ENCODE measurements around the gene FKBP9. TPM values are rescaled to one million over a fixed set of nuclear protein-coding genes. Genes with fewer than 3 reads are reported as not detected.

FKBP9 gene
- total RNA-seq, 1 experiment from 2014 or later, result 155 TPM

DNA sequence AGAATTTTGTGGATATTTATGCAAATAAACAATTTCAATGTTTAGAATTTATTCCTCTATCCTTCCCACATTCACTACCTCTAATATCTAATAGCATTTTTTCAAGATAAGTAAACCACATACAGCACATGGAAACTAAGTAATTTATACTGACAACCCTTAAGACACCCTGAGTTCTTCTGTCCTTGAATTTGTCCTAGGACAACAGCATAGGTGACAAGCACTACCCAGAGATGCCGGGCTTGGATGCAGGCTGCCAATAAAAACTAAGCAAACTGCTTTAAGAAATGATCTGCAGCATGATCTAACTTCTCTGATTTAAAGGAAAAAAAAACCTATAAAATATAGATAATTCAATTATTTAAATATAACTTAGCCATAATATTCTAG, 82.7 kb downstream of the FKBP9 start:
- CTCF ChIA-PET, result interaction anchor here (1.1 to 1.7 kb wide), 2 partner anchors 10 to 193 kb away, joined by 3 to 9 read pairs; no protein-coding TSS in a partner anchor
- POLR2A ChIA-PET (ENCODE audit: unreplicated experiment), result interaction anchor here (0.6 to 1.2 kb wide), 3 partner anchors 10 to 82 kb away, joined by 3 to 9 read pairs (median 4); no protein-coding TSS in a partner anchor
- peak overlapping the region; percentile 48 for H3K4me2 ChIP-seq
- H2AFZ ChIP-seq, result no peak overlapping the region
- no peaks in the 10 kb centered on the region for H3K27me3 ChIP-seq (ENCODE audit: insufficient read depth, low read depth)
- no TSS peak for BruUV-seq (replicated peaks)
- TF ChIP-seq EZH2 (IDR thresholded peaks at IDR 0.05; ENCODE audit: low read depth), result no peak
- TF ChIP-seq, protein P1, sequence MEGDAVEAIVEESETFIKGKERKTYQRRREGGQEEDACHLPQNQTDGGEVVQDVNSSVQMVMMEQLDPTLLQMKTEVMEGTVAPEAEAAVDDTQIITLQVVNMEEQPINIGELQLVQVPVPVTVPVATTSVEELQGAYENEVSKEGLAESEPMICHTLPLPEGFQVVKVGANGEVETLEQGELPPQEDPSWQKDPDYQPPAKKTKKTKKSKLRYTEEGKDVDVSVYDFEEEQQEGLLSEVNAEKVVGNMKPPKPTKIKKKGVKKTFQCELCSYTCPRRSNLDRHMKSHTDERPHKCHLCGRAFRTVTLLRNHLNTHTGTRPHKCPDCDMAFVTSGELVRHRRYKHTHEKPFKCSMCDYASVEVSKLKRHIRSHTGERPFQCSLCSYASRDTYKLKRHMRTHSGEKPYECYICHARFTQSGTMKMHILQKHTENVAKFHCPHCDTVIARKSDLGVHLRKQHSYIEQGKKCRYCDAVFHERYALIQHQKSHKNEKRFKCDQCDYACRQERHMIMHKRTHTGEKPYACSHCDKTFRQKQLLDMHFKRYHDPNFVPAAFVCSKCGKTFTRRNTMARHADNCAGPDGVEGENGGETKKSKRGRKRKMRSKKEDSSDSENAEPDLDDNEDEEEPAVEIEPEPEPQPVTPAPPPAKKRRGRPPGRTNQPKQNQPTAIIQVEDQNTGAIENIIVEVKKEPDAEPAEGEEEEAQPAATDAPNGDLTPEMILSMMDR (conservative IDR thresholded peaks at IDR 0.05), result no peak
- peaks cover 5% of the 10 kb centered on the region; the same call in 1 of the 2 replicates for H3F3A ChIP-seq (ENCODE audit: insufficient read depth, low read depth)
- DNase-seq, result no peak
- no peaks in the 10 kb centered on the region for H3K9me2 ChIP-seq (ENCODE audit: insufficient read depth)
- 0 out of 2 replicates have a peak, but pooled peaks cover 4% of the 10 kb centered on the region for H3K36me3 ChIP-seq (ENCODE audit: low read depth)
- intact Hi-C loops (cut with micrococcal nuclease; ENCODE audit: unreplicated experiment), result loop anchor here (1.0 to 10.0 kb wide), 5 partner anchors 23 to 545 kb away; partner anchors contain the start of genes AVL9, FKBP9, KBTBD2 and LSM5
- peaks cover 91% of the 10 kb centered on the region for H3K79me2 ChIP-seq (ENCODE audit: low read depth)
- H3K9me3 ChIP-seq (ENCODE audit: insufficient read depth, low read depth), result no peaks in the 10 kb centered on the region; the same call in 1 of the 2 replicates
- peak overlapping the region; percentile 25; the same call in 1 of the 2 replicates for H3K4me3 ChIP-seq
- H3K4me1 ChIP-seq (replicated peaks; ENCODE audit: insufficient read depth), result peaks cover 22% of the 10 kb centered on the region
- H4K20me1 ChIP-seq (ENCODE audit: insufficient read depth), result peaks cover 16% of the 10 kb centered on the region
- no peak overlapping the region for H3K27ac ChIP-seq

DNA sequence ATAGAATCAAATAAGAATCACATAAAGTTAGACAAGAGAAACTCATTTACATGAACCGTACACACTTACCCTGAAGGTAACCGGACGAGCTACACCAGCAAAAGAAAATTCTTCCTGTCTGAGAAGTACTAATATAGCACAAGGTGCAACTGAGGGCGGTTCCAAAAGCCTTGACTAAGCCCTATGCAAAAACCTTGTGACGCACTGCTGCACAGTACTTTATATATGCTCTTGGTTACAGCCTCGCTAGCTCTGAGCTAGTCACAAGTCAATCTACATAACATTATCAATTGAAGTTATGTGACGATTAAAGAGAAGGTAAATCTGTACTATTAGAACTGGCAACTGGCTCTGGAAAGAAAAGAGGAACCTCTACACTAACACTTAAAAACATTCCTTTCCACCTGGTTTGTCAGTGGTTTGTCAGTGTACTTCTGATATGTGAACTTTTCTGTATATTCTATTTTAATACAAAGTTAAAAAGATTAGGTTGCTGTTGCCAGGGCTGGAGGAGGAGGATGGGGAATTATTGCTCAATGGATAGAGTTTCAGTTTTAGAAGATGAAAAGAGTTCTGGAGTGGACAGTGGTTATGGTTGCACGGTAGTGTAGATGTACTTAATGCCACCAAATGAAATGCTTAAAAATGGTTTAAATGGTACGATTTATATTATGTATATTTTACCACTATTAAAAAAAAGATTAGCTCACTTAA, 83.7 kb downstream of the FKBP9 start:
- no peak overlapping the region for H3K4me3 ChIP-seq
- POLR2A ChIA-PET (ENCODE audit: unreplicated experiment), result interaction anchor here (0.5 to 1.2 kb wide), 10 partner anchors 9 to 149 kb away, joined by 3 to 23 read pairs (median 5); partner anchors contain the start of gene KBTBD2
- no peaks in the 10 kb centered on the region for H3K27me3 ChIP-seq (ENCODE audit: insufficient read depth, low read depth)
- no peaks in the 10 kb centered on the region; the same call in 1 of the 2 replicates for H3F3A ChIP-seq (ENCODE audit: insufficient read depth, low read depth)
- H4K20me1 ChIP-seq (ENCODE audit: insufficient read depth), result peaks cover 19% of the 10 kb centered on the region
- peak overlapping the region; percentile 6; the same call in 1 of the 2 replicates for H3K27ac ChIP-seq
- no peaks in the 10 kb centered on the region for H3K9me2 ChIP-seq (ENCODE audit: insufficient read depth)
- H3K79me2 ChIP-seq (ENCODE audit: low read depth), result peaks cover 93% of the 10 kb centered on the region
- no peaks in the 10 kb centered on the region; the same call in 1 of the 2 replicates for H3K9me3 ChIP-seq (ENCODE audit: insufficient read depth, low read depth)
- intact Hi-C loops (cut with micrococcal nuclease; ENCODE audit: unreplicated experiment), result loop anchor here (2.0 to 10.0 kb wide), 4 partner anchors 22 to 546 kb away; partner anchors contain the start of genes AVL9, KBTBD2, LSM5 and NT5C3A
- peaks cover 27% of the 10 kb centered on the region for H3K4me1 ChIP-seq (replicated peaks; ENCODE audit: insufficient read depth)
- no peak overlapping the region for H2AFZ ChIP-seq
- H3K4me2 ChIP-seq, result peak overlapping the region; percentile 39
- H3K36me3 ChIP-seq (ENCODE audit: low read depth), result no peaks in the 10 kb centered on the region
- TSS peak; percentile 80 for BruUV-seq (replicated peaks)
- TF ChIP-seq, protein P1 (conservative IDR thresholded peaks at IDR 0.05), result no peak
- TF ChIP-seq EZH2 (IDR thresholded peaks at IDR 0.05; ENCODE audit: low read depth), result no peak
- peak; percentile 61 to 71 for DNase-seq
- CTCF ChIA-PET, result interaction anchor here (1.7 kb wide), 1 partner anchor 9 kb away, joined by 9 read pairs; no protein-coding TSS in a partner anchor

DNA sequence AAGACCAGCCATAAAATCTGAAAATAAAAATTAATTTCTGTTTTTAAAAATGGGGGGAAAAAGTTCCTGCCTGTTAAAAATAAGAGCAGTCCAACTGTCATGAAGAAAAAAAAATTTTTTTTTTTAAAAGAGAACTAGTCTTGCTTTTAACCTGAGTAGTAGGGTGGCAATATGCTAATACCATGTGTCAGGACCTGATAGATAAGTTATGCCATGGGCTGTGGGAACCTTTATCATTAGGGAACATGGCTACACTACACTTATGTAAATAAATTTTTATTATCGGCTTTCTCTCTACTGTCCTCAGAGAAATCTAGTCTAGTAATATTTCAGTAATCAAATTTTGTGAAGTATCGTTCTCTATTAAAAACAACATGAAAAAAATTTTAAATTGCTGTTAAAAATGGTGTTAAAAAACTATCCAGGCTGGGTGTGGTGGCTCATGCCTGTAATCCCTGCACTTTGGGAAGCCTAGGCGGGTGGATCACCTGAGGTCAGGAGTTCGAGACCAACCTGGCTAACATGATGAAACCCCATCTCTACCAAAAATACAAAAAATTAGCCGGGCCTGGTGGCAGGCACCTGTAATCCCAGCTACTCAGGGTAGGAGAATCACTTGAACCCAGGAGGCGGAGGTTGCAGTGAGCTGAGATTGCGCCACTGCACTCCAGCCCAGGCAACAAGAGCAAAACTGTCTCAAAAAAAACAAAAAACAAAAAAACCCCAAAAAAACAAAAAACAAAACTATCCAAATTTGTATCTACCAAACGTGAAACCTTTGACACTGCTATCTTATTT, 84.6 kb downstream of the FKBP9 start:
- Histone ChIP-seq H3K27me3 (ENCODE audit: insufficient read depth, low read depth) (no peaks in the 10 kb centered on the region), H3K27ac (no peak overlapping the region), H3K4me2 (no peak overlapping the region), H2AFZ (no peak overlapping the region), H3K9me3 (ENCODE audit: insufficient read depth, low read depth) (no peaks in the 10 kb centered on the region; the same call in 1 of the 2 replicates), H3K79me2 (ENCODE audit: low read depth) (peaks cover 96% of the 10 kb centered on the region), H3K36me3 (ENCODE audit: low read depth) (no peaks in the 10 kb centered on the region), H3K4me1 (replicated peaks; ENCODE audit: insufficient read depth) (peaks cover 27% of the 10 kb centered on the region), H3K9me2 (ENCODE audit: insufficient read depth) (no peaks in the 10 kb centered on the region), H4K20me1 (ENCODE audit: insufficient read depth) (peaks cover 19% of the 10 kb centered on the region), H3F3A (ENCODE audit: insufficient read depth, low read depth) (no peaks in the 10 kb centered on the region; the same call in 1 of the 2 replicates), H3K4me3 (no peak overlapping the region)
- no TSS peak for BruUV-seq (replicated peaks)
- DNase-seq, result peak in 1 of 2 experiments; percentile 18
- ChIA-PET CTCF (no interaction called here), POLR2A (ENCODE audit: unreplicated experiment) (interaction anchor here (0.7 kb wide), 1 partner anchor 19 kb away, joined by 8 read pairs; no protein-coding TSS in a partner anchor)
- no peak for TF ChIP-seq EZH2 (IDR thresholded peaks at IDR 0.05; ENCODE audit: low read depth)
- TF ChIP-seq, protein P1 (conservative IDR thresholded peaks at IDR 0.05), result no peak
- intact Hi-C loops (cut with micrococcal nuclease; ENCODE audit: unreplicated experiment), result loop anchor here (2.0 to 10.0 kb wide), 4 partner anchors 21 to 547 kb away; partner anchors contain the start of genes AVL9, KBTBD2, LSM5 and NT5C3A

All from PC-9 (cell line).